Activated CD8-positive, alpha-beta memory T cell treated with anti-CD3 and anti-CD28 coated beads for 48 hours (primary cell): ENCODE results near the gene ASCL2.

Source experiments
- DNase-seq, 3 experiments: peaks; one replicate each; pipeline ENCODE4 v3.0.0-alpha.2; 2020; ENCODE audit warnings: low read depth in 2 of 3, low spot score in 2 of 3

Gene ASCL2

DNA sequence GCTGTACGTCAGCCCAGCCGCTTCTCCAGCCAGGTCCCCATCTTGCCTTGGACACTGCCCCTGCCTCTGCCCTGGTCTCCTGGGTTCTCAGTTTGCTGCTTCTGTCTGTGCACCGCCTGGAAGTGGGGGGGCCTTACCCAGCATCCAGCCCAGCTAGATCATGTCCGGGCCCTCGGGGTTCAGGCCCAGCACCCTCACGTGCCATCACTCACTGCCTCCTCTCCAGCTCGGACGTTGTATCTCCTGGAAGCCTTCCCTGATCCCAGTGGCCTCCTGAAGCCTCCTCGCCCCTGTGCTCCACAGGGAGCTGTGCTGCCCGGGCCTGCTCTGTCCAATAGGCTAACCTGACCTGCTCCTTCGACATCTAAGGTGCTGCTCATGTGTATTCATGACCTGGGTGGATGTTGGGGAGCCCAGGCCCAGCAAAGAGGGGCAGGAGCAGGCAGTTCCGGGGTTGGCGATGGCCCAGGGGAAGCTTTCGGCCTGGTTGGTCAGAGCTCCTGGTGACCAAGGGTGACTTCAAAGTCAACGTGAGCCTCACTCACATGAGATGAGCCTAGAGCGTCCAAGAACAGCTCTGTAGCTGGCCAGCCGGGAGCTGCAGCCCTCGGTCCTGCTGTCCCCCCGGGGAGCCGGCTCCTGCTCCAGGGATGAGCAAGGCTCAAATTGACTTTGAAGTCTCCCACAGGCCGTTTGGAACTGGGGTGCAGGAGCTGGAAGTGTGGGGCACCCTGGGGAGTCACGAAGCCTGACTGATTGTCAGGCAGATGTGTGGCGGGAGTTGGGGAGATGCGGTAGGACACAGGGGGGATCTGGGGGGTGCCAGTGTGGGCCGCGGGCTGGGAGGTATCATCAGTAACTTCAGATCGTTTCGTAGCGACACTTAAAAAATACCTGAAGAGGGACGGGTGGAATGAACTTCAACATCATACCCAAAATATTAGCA, 5.2 kb upstream of the ASCL2 start:
- DNase-seq: no peak

DNA sequence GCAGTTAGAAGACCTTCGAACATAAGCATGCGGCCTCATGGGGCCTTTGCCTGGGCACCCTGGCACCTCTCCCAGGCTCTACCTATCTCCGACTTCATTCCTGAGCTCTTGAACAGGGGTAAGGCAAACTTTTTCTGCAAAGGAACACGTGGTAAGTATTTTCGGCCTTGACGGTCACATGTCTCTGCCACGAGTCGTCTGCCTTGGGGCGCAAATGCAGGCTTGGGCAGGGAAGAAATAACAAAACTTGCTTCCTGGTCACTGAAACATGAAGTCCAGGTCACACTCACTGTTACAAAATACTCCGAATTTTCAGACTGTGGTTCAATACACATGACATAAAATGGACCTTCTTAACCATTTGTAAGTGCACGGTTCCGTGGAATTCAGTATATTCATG, 3.4 kb upstream of the ASCL2 start:
- no peak for DNase-seq

DNA sequence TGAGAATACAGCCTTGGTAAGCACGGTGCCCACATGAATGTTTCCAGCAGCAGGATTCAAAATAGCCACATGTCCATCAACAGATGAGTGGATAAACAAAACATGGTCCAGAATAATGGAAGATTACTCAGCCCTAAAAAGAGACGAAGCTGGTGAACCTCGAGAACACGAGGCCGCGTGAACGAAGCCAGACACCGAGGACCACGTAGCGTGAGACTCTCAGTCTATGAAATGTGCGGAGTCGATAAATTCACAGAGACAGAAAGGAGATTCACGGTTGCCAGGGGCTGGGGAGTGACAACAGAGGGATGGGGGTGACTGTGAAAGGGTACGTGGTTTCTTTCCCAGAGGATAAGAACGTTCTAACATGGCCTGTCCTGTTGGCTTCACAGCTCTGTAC, 2.9 kb upstream of the ASCL2 start:
- DNase-seq: no peak

DNA sequence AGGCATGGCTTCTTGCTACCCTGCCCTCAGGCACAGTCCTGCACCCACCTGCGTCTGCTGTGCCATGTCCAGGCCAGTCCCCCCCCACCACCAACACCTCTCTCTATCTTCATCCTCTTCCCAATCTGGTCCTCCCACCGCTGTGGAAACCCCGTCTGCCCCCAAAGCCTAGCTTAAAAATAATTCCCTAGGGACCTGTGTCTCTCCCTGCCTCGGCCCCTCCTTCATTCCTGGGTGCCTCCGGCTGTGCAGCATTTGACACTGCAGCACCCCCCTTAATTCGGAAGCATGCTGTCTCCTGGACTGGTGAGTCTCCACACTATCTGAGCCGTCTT, 2.5 kb upstream of the ASCL2 start:
- no peak for DNase-seq

DNA sequence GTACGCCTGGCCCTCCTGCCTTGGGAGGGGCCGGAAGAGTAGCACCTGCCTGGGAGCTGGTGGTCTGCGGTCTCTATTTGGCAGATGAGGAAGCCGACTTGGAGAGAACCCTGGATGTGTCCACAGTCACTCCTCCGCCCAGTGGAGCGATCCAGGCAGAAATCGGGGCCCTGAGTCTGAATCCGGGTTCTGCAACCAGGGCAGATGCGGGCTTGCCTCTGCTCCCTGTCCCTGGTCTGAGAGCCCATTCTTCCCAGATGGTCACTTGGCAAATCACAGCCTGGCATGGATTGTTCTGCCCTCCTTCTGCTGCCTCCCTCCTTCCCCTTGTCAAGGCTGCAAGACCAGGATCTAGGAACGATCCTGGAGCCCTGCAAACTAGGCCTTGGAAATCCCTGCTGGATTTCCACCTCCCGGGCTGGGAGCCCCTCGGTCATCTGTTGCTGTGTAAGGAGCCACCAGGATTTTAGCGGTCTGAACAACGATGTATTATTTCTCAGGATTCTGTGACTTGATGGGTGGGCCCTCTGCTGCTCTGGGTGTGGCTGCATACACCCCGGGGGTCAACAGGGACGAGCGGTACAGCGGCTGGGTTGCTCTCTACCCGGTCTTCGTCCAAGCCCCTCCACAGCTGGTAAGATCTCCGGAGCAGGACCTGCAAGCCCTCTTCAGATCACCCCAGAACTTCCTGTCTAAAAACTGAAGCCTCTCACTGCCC, 2.0 kb upstream of the ASCL2 start:
- no peak for DNase-seq

DNA sequence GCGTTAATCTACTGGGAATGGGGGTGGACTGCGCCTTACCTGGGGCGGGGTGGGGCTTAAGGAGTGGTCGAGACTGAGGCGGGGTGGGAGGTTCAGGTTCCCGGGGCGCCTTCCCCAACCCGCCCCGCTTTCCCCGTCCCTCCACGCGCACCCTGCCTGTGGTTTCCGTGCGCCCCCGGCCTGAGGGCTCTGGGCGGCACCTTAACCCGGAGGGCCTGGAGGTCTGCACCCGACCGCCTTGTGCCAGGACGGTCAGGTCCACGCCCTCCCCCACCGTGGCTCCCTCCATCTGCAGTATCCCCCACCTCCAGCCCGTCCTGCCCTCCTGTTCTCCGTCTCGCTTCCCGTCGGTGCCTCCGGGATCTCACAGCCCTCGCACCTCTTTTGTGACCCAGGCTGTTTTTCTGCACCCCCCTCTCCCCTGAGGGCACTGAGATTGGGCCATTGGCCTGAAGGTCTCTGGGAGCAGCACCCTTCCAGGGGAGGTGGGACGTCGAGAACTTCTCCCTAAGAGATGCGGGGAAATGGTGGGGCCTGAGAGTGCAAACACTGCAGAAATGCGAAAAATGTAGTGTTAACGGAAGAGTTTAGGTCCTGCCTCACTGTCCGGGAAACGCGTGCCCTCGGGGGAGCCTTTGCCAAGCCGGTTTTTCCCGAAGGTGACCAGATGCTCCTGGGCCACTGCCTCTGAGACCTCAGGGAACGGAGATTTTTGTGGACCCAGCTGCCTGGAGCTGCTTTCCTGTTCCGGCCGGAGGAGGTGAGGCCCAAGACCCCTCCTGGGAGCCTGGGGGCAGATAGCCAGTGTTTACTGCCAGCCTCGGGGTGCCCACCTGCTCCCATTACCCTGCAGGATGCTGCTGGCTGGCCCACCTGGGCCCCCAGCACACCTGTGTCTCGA, 1.2 kb upstream of the ASCL2 start:
- no peak for DNase-seq

DNA sequence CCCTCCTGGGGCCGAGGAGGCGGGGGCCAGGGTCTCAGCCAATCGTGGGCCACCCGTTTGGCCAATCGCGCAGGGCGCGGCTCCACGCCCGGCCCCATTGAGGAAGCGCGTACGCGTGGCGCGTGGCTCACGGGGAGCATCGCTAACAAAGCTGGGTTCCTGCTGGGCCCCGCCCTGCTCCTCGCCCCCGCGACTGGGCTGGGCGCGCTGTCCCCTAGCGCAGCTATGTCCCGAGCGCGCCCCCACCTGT, 614 bp upstream of the ASCL2 start:
- DNase-seq: no peak

DNA sequence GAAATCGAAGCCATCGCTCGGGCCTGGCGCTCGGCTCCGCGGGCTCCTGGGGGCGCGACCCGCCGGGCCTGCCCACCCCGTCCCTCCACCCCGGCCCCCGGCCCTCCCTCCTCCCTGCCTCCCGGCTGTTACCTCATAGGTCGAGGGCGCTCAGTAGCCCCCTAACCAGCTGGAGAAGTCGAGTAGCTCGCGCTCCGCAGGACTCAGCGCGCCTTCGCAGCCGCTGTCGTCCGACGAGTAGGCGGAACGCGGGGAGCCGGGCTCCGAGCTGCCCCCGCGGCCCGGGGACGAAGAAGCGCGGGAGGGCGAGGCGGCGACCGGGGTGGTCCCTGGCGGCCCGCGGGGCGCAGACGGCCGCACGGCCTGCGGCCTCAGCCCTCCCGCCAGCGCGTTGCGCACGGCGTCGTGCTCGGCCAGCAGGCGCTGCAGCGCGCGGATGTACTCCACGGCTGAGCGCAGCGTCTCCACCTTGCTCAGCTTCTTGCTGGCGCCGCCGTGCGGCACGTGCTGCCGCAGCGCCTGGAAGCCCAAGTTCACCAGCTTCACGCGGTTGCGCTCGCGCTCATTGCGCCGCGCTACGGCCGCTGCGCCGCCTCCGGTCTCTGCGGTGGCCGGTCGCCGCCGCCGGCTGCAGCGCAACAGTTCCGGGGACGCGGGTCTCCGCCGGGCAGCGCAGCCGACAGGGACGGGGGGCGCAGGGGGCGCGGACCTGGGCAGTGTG, 627 bp downstream of the ASCL2 start:
- DNase-seq: no peak

DNA sequence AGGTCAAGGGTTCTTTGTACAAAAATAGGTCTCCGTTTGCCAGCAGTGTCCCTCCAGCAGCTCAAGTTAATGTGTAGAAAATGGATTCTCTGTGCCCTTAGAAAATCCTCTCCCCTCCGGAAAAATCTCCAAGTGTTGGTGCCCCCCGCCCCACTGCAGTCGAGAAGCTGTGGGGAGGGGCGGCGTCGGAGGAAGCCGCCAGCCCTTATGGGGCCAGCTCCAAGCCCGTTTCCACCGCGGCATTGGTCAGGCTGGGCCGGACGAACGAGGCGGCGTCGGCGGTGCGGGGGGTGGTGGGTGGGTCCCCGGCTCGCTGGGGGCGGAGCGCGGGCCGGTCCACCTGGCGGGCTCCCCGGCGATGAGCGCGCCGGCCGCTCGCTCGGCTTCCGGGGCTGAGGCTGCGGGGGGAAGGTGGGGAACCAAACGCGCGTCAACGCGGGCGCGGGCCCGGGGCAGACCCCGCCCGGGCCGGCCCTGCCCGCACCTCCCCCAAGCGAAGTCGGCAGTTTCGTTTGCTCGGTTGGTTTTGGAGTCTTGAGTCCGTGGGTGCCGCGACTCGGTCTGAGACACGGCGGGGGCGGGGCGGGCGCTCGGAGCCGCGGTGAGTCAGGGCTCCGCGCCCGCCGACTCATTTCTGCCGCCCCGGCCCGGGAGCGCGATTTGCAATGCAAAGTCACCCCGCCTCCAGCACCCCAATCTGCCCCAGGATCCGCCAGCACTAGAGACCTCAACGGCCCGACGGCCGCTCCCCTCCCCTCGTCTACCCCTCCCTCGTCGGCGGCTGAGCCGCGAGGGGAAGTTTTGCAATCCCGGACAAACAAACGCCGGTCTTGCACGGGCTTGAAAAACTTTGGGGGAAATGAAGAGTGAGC, 1.4 kb downstream of the ASCL2 start:
- peak; percentile 59 to 67 (median 63) for DNase-seq

DNA sequence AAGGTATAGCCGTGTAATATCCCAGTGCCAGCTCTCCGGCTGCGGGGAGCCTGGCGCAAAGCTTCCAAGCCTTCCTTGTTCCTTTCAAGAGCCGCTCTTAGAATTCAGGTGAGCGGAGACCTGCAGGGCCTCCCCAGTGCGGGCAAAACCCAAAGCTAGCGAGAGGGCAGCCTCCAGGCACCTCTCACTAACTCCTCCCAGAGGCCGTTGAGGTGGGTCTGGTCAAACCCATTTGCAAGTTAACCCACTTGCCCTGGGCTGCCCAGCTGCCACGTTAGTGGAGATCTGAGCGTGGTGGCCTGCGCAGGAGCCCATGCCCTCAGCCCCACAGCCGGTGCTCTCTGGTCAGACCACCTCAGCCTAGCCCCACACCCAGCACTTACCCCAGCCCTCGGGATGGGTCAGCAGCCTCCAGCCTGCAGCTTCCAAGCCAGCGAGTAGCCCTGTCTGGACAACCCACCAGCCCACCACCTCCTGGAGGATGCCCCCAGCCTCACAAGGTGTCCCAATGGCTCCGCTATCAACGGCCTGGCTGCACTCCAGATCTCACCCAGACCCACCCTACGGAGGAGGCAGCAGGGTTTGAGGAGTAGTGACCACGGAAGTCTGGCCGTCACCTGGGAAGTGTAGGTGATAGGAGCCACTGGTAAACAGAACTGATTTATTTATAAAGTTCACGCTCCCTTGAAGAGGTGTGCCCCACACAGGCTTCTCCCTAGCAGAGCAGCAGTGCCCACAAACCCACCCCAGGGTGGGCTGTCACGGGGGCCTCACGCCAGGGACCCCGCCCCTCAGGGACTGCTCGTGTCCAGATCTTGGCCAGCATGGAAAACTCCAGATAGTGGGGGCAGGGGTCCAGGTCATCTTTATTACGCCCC, 2.3 kb downstream of the ASCL2 start:
- DNase-seq: no peak

DNA sequence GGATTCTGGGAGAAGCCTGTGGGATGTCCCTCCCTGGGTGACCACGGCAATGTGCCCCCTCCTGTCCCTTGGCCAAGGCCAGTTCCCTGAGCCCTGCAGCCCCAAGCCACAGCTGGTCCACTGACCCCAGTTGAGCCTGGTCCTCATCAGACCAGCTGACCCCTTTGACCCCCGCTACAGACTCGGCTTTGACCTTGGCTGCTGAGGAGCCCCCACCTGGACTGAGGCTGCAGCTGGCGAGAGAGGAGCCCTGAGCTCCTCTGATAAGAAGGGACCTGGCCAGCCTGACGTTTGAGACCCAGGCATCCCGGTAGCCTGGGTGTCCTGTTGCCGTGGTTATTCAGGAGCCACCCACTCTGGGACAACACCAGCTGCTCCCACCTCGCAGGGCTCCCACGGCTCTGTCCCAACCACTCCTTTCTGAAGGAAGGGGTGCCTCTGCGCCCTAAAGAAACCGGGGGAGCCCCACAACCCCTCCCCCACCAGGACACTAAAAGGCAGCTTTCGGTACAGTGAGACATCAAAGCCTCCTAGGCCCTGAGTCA, 3.0 kb downstream of the ASCL2 start:
- no peak for DNase-seq

DNA sequence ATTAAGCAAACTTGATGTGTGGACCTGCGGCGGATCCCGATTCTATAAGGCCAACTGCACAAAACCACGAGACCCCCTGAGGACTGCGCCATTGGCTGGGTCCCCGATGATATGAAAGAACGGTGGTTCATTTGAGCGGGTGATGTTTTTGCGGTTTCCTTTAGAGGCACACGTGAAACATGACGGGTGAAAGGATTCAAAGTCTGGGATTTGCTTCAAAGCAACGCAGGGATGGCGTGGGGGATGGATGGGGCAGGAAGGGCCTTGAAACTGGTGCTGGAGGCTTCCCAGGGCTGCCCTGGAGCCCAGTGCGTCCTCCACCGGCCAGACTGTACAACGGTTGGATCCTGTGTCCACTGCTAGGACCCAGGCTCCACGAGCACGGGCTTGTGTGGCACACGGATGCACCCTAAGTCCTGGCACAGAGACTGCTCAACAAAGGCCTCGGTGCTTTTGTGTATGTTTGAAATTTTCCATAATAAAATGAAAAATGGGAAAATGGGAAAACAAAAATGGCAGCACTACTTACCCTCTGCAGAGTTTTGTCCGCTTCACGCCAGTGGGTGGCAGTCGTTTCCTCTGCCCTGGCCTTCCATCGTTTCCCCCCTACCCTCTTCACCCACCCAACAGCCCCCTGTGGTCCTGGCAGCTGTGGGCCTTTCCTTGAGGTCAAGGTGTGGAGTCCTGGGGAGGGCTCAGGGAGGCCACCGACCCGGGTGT, 3.6 kb downstream of the ASCL2 start:
- no peak for DNase-seq

DNA sequence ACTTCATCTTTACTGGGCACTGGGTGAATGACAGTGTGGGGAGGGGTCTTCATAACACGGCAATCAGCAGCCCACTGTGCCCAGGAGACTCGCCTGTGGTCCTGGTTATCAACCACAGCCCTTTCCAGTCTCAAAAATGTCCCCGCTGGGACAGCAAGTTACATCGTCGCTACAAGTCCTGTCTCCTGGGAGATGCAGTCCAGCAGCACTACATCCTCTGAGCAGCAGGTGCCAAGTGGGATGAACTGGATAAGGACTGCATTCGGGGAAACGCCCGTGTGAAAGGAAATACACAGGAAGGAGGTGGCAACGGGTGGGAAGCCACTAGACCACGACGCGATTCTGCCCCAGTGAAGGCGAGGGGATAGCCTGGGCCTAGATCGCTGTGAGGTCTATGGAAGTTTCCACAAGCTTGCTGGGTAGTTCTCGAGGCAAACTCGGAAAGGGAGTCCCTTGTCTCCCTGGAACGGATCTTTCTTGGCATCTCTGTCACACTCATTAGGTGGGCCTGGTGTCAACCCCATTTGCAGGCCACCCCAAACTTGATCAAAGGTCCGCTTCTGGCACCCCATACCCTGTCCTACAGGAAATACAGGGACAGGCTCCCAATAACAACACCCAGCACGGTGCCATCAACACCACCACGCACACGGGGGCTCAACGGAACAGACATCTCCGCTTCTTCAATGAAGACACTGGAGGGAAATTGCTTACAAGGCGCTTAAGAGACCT, 4.4 kb downstream of the ASCL2 start:
- no peak for DNase-seq

DNA sequence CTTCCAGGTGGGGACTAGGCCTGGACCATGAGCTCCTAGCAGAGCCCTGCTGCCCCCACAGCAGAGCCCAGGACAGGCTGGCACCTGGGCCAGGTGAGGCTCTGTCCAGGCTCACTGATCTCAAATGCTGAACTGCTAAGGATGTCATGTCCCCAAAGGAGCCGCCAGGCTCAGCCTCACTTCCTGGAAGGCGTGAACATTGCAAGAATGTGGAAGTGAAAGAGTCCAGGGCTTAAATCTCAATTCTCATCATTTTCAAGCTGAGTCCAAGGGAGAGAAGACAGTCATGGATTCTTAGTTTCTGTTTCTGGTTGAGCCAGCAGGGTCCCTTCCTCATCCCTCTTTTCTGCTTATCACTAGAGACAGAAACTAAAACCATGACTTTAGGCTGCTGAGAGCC, 5.0 kb downstream of the ASCL2 start:
- no peak for DNase-seq

DNA sequence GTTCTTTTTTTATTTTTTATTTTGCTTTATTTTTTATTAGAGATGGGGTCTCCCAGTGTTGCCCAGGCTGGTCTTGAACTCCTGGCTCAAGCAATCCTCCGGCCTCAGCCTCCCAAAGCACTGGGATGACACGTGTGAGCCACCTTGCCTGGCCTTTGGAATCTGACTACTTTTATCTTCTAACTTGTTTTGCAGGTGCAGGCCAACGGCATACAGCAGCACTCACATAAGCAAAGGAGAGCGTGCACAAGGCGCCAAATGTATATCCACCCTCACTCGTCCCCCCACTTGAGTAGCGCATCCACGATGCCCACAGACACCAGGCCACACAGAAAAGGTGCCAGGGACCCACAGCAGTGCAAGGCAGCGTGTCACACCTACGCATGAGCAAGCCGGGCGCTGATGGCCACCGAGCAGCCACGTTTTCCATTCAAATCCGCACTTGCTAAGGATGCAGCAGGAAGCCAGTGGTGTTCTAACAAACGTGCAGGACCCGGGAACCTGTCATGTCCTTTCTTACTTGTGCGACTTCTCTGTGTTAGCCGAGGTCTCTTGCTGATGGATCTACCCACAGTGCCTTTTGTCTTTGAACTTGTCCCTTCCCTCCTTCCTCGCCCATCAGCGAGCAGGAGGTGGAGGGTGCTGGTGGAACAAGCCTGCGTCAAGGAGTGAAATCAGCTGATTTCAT, 5.9 kb downstream of the ASCL2 start:
- DNase-seq: no peak

DNA sequence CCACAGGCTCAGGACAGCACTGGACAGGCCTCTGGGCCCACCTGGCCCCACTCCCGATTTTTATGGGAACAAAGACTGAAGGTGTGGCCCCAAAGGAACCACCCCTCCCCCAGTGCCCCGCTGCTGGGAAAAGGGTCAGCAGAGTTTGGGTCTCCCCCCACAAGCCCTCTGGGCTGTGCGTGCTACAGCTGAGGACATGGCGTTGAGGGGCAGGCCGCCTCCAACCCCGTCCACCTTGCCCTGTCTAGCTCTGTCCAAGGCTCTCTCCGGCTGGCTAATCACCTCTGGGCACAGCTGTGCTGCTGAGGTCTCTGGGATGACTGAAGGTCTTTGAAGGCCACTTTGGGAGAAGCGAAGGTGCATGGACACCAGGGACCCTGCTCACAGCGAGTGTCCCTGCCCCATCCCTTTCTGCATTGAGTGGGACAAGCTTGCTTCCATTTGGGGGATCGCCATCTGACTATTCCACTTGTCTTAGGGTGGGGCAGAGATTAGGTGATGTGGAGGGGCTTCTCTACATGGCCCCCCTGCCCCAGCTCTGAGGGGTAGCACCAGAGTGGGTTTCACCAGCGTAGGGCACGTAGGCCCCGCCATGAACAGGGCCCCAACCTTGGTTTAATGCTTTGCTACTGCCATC, 6.5 kb downstream of the ASCL2 start:
- DNase-seq: no peak
